ENCODE results near the gene ZNF618.

DNA sequence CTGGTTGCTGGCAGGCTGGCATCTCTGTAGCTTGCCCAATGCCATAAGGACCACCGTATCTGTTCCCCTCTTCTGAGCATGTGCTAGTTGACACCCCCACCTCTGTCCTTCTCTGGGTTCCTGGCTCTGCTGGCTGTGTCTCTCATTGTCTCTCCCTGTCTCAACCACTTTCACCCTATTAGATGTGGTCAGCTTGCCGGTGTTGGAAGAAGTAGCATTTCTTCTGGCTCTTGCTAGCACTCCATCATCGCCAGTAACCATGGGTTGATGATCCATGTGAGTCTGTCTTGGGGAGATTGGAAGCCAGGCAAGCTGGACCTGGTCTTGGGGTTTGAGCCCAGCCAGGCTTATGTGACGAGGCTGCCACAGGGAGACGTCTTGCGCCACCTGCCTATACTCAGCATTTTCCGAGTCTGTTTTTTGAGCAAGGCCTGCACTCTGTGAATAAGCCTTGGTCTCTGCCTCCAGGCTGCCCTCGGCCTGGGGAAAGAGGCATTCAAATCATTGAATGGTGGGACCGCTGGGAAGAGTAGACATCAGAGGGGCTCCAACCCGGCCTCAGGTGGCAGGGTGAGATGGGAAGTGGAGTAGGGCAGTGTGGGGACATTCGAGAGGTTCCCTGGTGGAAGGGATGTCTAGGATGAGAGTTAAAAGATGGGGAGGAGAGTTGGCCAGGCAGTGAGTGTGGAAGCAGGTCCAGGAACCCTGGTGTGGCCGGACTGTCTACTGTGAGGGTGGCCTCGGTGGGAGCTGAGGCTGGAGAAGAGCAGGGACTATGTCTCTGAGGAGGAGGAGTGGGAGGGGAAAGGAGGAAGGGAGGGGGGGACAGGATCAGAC lies 74.3 kb downstream of the ZNF618 start:
- TF ChIP-seq, protein P1, sequence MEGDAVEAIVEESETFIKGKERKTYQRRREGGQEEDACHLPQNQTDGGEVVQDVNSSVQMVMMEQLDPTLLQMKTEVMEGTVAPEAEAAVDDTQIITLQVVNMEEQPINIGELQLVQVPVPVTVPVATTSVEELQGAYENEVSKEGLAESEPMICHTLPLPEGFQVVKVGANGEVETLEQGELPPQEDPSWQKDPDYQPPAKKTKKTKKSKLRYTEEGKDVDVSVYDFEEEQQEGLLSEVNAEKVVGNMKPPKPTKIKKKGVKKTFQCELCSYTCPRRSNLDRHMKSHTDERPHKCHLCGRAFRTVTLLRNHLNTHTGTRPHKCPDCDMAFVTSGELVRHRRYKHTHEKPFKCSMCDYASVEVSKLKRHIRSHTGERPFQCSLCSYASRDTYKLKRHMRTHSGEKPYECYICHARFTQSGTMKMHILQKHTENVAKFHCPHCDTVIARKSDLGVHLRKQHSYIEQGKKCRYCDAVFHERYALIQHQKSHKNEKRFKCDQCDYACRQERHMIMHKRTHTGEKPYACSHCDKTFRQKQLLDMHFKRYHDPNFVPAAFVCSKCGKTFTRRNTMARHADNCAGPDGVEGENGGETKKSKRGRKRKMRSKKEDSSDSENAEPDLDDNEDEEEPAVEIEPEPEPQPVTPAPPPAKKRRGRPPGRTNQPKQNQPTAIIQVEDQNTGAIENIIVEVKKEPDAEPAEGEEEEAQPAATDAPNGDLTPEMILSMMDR (IDR thresholded peaks at IDR 0.05): no peak
- no peak for TF ChIP-seq POLR2AphosphoS5 (IDR thresholded peaks at IDR 0.05)

Data from prostate gland (tissue), 2 donors.